Glomerular endothelial cell (primary cell): ENCODE data around the gene SMPD2. TPM values are rescaled to one million over a fixed set of nuclear protein-coding genes. Genes with fewer than 3 reads are reported as not detected.

ENCODE experiments used
- DNase-seq: peaks from one replicate; pipeline ENCODE4 v3.0.0-alpha.2; 2011; ENCODE audit warnings: low read depth, low spot score; ENCODE audit errors: extremely low read depth
- total RNA-seq: library from RNA; depleted of rRNA; stranded (reverse); fragments of >200 nt; gene quantifications from 2 replicates; pipeline ENCODE4 v1.2.3, GENCODE V29; 2015

SMPD2 gene
- total RNA-seq, 1 donor from 2014 or later = 7.1 TPM

DNA sequence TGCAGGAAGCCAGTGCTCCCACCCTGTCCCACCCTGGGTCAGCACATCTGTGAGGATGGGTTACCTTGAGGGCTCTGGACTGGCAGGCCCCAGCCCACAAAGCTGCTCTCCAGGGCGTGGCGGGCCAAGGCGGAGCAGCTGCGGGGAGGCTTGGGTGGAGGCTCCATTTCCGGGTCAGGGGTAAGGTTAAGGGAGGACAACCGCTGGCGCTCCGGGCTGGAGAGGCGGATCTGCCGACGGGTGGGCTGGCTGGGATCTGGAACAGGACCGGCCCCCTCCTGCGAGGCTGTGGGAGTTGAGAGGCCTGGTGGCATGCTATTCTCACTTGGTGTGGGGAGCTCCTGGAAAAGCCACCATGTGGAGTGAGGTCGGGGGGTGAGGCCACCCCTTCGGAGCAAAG, 5.5 kb downstream of the SMPD2 start:
- no peak for DNase-seq

DNA sequence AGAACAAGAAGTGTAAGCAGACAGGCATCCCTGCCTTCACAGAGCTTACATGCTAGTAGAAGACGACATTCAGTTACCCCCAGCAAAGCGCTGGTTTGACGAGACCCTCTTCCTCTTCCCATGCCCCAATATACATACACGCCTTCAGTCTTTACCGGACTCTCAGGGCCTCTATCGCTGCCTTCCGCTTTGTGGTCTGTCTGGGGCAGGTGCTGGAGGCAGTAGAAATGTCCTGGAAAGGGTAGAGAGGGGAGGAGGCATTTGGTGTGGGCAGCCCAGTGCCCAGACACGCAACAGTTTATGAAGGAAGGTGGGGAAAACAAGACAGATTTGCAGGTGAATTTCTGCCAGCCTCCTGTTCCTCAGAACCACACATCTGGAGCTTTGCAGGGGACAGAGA, 6.0 kb downstream of the SMPD2 start:
- no peak for DNase-seq

DNA sequence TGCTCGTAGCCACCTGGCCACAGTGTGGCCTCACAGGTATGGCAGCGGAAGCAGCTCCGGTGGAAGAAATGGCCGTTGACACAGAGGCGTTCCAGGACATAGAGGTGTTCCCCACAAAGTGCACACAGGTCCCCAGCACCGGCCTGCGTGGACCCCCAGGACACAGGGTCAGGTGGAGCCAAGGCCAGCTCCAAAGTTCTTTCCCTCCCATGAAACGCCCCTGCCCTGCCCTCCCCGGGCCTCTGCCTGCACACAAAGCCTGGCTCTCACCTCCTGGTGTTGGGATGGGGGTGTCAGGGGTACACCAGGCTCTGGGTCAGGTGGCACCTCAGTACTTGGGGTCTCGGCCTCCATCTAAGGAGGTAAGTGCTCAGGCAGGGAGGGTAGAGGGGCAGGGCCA, 6.6 kb downstream of the SMPD2 start:
- no peak for DNase-seq

GRCh38 chr6:109447878-109448555, 7.5 kb downstream of the SMPD2 start:
- DNase-seq = no peak

DNA sequence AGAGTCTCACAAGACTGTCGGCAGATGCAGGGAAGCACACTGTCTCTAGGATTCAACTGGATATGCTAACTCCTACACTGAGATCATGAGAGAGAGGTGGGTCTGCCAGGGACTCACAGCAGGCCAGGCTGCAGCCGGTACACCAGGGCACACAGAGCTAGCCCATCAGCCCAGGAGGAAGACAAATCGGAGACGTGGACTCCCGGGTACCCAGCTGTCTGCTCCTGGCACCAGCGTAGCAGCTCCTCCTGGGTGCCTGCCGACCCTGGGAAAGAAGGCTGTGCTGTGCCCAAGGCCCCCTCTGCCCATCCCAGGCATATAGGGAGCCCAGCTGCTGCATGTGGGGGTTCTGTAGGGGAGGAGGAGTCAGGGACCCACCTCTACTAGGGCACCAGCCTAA, 8.1 kb downstream of the SMPD2 start:
- DNase-seq = no peak

DNA sequence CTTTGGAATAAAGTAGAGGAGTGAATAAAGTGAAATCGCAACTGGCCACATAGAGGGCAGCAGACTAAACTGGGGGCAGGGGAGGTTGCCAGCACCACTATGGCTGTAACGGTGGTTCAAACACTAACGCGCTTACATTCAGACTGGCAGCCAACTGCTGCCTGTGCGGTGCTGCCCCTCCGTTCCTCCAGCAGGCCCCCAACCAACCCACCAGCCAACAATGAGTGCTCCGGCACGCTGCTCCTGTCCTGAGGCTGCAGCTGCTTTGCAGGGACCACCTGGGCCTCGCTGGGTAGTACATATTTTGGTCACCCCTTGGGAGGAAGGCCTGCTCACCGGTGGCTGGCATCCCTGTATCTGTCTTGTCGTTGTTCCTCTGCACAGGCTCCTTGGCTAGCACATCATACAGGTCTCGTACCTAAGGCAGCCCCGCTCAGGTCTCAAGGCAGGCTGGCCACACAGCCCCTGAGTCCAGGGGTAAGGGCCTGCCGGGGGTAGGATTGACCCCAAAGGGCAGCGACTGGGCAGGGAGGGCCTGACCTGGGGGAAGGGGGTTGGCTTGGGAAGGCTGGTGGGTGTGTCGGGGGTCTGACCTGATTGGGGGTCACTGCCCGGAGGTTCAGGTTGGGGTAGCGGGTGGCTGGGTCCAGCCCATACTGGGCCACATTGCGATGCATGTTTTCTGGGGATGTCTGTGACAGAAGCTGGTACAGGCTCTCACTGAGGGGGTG, 8.7 kb downstream of the SMPD2 start:
- DNase-seq = no peak

- DNase-seq = no peak
Measured at GRCh38 chr6:109449795-109450673, 9.5 kb downstream of the SMPD2 start.

DNA sequence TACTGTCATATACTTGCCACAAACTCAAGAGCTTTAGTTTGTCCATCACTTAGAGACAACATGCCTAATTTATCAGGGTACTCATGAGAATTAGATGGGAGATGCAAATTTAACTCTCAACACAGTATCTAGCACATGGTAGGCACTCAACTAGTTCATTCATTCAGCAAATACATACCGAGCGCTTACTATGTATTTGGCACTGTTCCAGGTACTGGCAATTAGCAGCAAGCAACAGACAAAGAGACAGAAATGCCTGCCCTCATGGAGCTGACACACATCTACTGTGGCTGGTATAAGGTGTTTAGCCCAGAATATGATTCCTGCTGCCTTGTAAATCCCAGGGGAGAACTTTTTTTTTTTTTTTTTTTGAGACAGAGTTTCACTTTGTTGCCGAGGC, 10.3 kb downstream of the SMPD2 start:
- DNase-seq = no peak

- DNase-seq = no peak
Measured at GRCh38 chr6:109451376-109451775, 10.9 kb downstream of the SMPD2 start.

- DNase-seq = no peak
Measured at GRCh38 chr6:109452181-109452580, 11.7 kb downstream of the SMPD2 start.

DNA sequence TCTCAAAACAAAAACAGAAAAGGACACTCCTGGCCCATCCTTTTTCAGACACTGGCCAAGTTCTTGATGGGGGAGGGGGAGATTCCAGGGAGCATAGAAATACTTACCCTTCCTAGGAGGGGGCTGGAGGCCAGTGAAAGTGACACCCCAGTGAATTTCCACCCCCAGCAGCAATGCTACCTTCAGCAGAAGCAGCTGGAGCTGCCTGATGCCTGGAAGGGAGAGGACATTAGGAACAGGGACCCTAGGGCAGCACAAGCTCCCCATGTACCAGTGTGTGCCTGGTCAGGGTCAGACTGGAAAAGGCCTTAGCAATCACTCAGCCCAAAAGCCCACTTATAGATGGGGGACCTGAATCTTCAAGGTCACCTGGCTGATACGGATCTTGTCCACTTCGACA, 12.6 kb downstream of the SMPD2 start:
- no peak for DNase-seq

DNA sequence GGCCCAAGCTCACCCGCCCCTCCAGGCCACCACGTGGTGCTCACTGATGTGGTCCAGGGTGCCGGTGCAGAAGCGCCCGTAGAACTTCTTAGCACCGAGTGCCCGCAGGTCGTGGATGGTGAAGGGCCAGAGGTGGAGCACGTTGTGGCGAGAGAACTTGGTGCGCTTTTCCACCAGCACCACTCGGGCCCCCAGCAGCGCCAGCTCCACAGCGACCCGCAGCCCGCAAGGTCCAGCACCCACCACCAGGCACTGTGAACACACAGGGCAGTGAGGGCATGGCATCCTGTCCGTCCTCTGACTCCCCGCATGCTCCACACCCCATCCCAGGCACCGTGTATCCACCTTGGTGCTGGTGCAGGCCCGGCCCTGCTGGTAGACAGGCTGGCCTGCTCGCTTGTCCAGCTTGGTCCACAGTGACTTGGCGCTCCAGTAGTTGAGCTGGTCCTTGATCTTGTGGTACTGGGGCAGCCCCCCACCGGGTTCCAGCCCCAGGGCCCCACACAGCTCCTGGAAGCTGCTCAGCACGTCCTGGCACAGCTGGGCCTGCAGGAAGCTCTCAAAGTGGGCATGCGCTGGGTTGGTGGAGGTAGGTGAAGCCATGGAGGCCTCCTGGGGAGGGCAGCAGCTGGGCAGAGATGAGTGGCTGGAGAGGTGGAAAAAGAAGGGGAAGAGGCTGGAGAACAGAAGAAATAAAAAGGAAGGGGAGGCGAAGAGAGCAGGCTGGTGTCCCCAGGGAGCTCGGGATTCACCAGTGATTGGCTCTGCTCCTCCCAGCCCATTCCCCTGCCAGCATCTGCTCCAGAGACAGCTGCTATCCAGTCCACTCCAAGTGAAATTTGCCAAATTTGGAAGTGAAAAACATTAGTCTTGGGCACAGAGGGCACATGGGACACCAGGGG, 13.3 kb downstream of the SMPD2 start:
- DNase-seq = no peak

DNA sequence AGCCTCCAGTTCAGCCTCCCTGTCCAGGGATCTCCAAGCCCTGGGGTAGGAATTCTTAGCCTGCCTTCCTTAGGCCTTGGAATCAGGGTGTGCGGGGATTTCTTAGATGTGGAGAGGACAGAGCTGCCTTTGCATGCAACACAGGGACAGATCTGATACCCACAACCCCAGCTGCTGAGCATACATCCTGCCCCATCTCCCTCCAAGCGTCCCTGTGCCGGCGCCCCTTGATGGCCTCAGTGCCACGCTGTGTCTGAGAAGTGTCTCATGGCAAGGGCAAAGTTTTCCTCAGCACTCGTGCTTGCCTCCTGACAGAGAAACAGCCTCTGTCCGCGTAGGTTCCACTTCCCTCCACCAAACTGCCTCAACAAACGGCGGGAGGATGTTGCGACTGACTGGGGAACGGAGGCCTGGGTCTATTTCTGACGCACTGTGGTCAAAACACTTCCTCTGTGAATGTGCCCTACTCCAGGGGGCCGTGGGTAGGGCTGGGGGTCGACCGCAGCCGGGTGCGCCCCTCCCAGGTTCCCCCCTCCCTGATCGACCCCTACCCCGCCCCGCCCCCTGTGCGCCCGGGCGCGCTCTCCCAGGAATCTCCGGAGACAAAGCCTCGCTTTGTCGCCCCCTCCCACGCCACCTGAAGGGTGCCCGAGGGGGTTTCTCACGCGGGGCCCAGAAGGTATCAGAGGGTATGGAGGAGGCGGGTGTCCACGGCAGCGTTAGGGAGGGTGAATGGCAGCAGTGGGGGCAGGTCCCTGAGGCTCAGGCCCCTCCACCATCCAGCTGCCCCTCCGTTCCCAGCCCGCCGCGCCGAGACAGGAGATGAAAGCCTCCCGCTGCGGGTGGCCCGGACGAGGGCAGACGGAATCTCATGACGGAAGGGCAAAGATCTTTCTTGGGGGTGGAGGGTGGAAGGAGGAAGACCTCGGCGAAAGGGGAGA, 14.2 kb downstream of the SMPD2 start:
- no peak for DNase-seq

GRCh38 chr6:109455437-109456110, 15.1 kb downstream of the SMPD2 start, which contains the start of gene MICAL1:
TSS of gene MICAL1 (minus strand) at chr6:109455772. CDS start at chr6:109454196, 1,576 bp downstream.
- no peak for DNase-seq

DNA sequence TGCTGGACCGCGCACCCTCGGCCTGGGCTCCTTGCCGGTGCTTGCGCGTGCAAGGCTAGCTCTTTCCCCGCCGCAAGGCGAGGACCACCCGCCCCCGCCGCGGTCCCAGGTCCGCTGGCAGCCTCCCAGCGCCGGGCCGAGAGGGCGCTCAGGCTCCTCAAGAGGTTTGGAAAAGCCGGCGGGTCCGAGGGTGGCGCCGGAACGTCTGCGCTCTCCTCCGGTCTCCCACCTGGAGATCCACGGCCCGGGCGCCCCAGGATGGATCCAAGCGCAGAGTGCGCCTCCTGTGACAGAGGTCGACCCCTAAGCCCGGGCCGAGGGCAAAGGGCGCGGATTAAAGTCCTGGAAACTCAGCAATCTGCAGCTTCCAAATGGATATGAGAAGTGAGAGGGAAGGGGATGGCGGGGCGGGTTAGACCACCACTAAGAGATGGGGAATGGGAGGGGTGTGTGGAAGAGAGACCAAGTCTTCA, 15.6 kb downstream of the SMPD2 start:
- DNase-seq = no peak

DNA sequence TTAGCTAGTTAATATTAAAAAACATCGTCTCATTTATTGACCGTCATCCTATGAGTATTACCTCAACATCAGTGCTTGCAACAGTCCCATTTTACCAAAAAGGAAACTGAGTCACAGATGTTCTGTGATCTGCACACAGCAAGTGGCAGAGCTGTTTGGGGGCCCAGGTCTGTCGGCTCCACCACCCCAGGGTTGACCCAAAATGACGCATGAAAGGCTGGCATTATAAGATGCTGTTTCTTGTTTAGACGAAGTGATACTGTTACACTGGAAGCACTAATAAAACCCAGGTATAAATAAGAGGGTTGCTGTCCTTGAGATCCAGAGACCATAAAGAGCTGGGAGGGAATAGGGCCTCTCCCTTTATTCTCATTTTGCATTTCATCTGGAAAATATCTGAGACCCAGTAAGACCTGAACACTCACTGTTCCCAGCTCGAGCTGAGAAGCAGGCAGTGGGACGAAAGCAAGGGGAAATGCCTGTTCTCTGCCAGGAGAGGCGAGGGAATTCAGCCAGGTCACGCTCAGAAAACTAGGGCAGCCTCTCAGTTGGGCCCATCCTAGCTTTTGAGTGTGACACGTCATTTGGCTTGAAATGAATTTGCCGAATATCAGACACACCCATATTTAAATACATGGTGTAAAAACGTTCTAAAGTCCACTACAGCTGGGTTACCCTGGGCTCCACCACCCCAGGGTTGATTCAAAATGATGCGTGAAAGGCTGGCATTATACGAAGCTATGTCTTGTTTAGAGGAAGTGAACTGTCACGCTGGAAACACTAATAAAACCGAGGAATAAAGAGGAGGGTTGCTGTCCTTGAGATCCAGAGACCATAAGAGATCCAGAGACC, 16.4 kb downstream of the SMPD2 start:
- no peak for DNase-seq

GRCh38 chr6:109457562-109457996, 17.1 kb downstream of the SMPD2 start:
- DNase-seq = no peak
